Epithelial cell of proximal tubule (primary cell): ENCODE data around the gene EXO1. TPM values are rescaled to one million over a fixed set of nuclear protein-coding genes. Genes with fewer than 3 reads are reported as not detected.

ENCODE experiments used
- DNase-seq: peaks from one replicate; pipeline ENCODE4 v3.0.0-alpha.2; 2011; ENCODE audit warnings: low read depth
- H3K4me3 ChIP-seq: 2 replicates; pipeline ENCODE4 v1.5.1; 2011; ENCODE audit warnings: low read depth, mild to moderate bottlenecking, low read length
- total RNA-seq: library from RNA; depleted of rRNA; stranded (reverse); fragments of >200 nt; gene quantifications from 2 replicates; pipeline ENCODE4 v1.2.3, GENCODE V29; 2015
- TF ChIP-seq, protein P1 (sequence below): conservative IDR thresholded peaks from 2 replicates; pipeline ENCODE4 v1.5.1; 2012; ENCODE audit warnings: low read depth, mild to moderate bottlenecking, low read length

EXO1 gene
- total RNA-seq, 1 donor from 2014 or later, result 13.4 TPM

DNA sequence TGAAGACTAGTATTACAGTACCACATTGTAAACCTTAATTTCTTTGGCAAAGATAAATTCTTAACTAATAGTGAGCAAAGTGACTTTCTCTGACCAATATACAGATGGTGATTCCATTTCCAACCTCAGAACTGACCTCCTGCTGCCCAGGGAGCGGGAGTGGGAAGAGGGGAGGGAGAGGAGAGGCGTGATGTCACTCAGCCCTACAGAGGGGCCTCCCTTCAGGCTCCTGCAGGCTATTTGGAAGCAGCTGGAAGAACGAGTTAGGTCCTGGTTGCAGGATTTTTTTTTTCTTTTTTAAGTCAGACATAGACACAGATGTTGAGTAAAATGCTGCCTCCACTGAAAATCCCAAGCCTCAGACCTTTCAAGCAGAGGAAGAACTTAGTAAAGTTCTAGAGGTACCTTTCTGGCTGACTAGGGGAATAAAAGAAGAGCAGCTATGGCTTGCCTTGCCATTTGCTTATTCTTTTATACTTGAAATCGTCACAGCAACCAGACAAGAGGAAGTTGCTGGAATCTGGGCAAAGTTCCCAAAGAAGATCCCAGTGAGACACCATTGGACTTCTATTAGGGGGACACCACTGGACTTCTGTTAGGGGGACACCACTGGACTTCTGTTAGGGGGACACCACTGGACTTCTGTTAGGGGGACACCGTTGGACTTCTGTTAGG is 54.5 kb downstream of the EXO1 start:
- DNase-seq, result no peak
- TF ChIP-seq, protein P1, sequence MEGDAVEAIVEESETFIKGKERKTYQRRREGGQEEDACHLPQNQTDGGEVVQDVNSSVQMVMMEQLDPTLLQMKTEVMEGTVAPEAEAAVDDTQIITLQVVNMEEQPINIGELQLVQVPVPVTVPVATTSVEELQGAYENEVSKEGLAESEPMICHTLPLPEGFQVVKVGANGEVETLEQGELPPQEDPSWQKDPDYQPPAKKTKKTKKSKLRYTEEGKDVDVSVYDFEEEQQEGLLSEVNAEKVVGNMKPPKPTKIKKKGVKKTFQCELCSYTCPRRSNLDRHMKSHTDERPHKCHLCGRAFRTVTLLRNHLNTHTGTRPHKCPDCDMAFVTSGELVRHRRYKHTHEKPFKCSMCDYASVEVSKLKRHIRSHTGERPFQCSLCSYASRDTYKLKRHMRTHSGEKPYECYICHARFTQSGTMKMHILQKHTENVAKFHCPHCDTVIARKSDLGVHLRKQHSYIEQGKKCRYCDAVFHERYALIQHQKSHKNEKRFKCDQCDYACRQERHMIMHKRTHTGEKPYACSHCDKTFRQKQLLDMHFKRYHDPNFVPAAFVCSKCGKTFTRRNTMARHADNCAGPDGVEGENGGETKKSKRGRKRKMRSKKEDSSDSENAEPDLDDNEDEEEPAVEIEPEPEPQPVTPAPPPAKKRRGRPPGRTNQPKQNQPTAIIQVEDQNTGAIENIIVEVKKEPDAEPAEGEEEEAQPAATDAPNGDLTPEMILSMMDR, result no peak
- H3K4me3 ChIP-seq, result no peak overlapping the region

DNA sequence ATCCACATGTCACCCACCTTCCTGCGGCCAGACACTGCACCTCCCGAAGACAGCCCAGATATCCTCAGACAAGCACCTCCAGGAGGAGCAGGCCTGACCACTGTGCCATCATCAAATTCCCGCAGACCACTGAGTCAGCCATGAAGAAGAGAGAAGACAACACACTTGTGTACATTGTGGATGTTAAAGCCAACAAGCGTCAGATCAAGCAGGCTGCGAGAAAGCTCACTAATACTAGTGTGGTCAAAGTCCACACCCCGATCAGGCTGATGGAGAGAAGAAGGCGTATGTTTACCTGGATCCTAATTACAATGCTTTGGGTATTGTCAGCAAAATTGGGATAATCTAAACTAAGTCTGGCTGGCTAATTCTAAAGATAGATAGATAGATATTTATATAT is 68.2 kb downstream of the EXO1 start:
- TF ChIP-seq, protein P1, result no peak
- H3K4me3 ChIP-seq, result no peak overlapping the region
- DNase-seq, result no peak

DNA sequence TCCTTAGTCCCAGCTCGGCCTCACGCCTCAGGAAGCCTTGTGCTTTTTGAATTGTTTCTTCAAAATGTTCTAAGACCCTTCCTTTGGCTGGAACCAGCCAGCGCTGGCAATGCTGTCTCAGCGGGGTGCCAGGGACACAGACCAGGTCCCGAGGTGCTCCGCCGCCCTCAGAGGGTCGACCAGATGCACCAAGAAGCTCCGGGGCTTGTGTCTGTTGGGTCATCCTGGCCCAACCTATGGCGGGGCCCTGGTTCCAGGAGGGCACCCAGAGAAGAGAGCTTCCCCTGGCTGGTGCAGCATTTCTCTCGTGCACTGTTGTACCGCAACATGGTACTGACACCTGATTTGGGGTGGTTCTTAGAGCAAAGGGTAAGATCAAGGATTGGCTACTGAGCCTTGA is 69.5 kb downstream of the EXO1 start:
- TF ChIP-seq, protein P1, result no peak
- H3K4me3 ChIP-seq, result no peak overlapping the region
- DNase-seq, result no peak

DNA sequence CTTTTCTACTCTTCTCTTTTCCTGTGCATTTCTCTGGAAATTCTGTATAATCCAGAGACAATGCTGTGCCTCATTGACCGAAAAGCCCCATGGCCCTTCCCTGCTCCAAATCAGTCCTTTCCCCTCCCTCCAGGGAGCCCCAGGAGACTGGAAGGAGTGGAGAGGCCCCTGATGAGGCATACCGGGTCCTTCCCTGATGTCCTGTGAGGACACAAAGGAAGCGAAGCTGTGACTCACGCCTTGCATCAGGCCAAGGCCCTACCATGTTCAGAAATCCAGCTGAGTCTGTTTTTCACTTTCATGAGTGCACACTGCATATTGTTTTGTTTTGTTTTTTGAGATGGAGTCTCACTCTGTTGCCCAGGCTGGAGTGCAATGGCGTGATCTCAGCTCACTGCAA is 70.9 kb downstream of the EXO1 start:
- TF ChIP-seq, protein P1, result no peak
- no peak for DNase-seq
- no peak overlapping the region for H3K4me3 ChIP-seq

DNA sequence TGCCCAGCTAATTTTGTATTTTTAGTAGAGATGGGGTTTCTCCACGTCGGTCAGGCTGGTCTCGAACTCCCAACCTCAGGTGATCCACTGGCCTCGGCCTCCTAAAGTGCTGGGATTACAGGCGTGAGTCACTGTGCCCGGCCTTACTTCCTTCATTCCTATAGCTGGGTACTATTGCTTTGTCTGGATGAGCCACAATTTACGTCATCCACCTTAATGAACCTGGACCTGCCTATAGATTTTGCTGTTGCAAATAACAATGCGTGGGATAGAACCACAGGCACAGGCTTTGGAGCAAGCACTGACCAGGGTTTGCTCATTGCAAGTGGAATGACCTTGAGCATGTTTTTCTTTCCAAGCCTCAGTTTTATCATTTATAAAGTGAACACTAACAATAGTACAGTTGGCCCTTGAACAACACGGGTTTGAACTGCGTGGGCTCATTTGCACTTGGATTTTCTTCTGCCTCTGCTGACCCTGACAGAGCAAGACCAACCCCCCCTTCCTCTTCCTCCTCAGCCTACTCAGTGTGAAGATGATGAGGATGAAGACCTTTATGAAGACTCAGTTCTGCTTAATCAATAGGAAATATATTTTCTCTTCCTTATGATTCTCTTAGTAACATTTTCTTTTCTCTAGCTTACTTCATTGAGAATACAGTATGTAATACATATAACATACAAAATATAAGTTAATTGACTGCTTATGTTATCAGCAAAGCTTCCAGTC is 76.2 kb downstream of the EXO1 start:
- no peak for DNase-seq
- H3K4me3 ChIP-seq, result no peak overlapping the region
- TF ChIP-seq, protein P1, result no peak

DNA sequence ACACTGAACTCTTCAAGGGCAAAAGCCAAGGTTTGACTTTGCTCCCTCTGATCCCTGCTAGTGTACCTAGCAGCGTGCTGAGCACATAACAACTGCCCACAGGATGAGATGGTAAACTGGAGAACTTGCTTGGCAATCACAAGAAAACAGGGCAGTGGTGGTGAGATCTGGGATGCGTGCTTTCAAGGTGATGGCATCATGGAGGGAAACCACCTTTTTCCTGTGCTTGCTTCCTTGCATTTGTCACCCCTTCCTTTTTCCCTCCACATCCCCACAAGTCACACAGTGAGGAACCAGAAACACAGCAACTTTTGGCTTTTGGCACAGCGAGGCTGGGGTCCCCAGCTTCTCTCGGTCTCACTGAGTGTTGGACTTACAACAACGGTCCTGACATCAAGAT is 78.1 kb downstream of the EXO1 start:
- TF ChIP-seq, protein P1, result no peak
- no peak overlapping the region for H3K4me3 ChIP-seq
- no peak for DNase-seq
